Caco-2 (cell line): Measurements from ENCODE around the gene TPCN1. TPM values are rescaled to one million over a fixed set of nuclear protein-coding genes. Genes with fewer than 3 reads are reported as not detected.

ENCODE experiments used
- BruUV-seq: library from RNA; stranded (reverse); fragments of 400-500 nt; replicated peaks from 2 replicates; lab custom pipeline; 2021; lab: Mats Ljungman, UMichigan
- CTCF ChIA-PET: fragments of 300-600 bp; sonication (Branson Sonifier 250); formaldehyde crosslinking; loops from one replicate; lab custom pipeline; 2022; ENCODE audit warnings: antibody characterized with exemption; lab: Charles Lee
- POLR2A ChIA-PET: fragments of 300-600 bp; sonication (Branson Sonifier 250); formaldehyde crosslinking; loops from one replicate; lab custom pipeline; 2022; ENCODE audit warnings: antibody characterized with exemption; lab: Charles Lee
- DNase-seq, 2 experiments: peaks; one replicate each; pipeline versions ENCODE4 v3.0.0 to v3.0.0-alpha.2; 2020 to 2022
- H3K27me3 ChIP-seq: replicated peaks from 2 replicates; pipeline ENCODE4 v1.6.0; 2011; ENCODE audit warnings: low read length; ENCODE audit not compliant: control insufficient read depth, insufficient read depth
- H3K36me3 ChIP-seq: 2 replicates; pipeline ENCODE4 v1.5.1; 2011; ENCODE audit warnings: low read length; ENCODE audit not compliant: control insufficient read depth, insufficient read depth
- H3K4me1 ChIP-seq: fragments of 250-450 bp; sonication (Bioruptor Pico); 2 replicates; pipeline ENCODE4 v1.5.1; 2020; ENCODE audit warnings: mild to moderate bottlenecking
- H3K4me3 ChIP-seq: 2 replicates; pipeline ENCODE4 v1.5.1; 2011; ENCODE audit warnings: low read depth, mild to moderate bottlenecking, control low read depth, low read length
- H3K9me3 ChIP-seq: fragments of 250-450 bp; sonication (Bioruptor Pico); 2 replicates; pipeline ENCODE4 v1.5.1; 2020; ENCODE audit warnings: mild to moderate bottlenecking, moderate library complexity
- H3K27ac Mint-ChIP-seq: one replicate; pipeline ENCODE4 v1.8.0; 2022; ENCODE audit warnings: mixed read lengths; ENCODE audit not compliant: unreplicated experiment
- H3K27me3 Mint-ChIP-seq: one replicate; pipeline ENCODE4 v1.8.0; 2022; ENCODE audit warnings: mixed read lengths; ENCODE audit not compliant: insufficient read depth, unreplicated experiment
- H3K36me3 Mint-ChIP-seq: one replicate; pipeline ENCODE4 v1.8.0; 2022; ENCODE audit warnings: mild to moderate bottlenecking, mixed read lengths; ENCODE audit not compliant: insufficient read depth, unreplicated experiment
- H3K4me1 Mint-ChIP-seq: one replicate; pipeline ENCODE4 v1.8.0; 2022; ENCODE audit warnings: low read depth, mixed read lengths; ENCODE audit not compliant: unreplicated experiment
- H3K4me3 Mint-ChIP-seq: one replicate; pipeline ENCODE4 v1.8.0; 2022; ENCODE audit warnings: mild to moderate bottlenecking, moderate library complexity, mixed read lengths; ENCODE audit not compliant: unreplicated experiment
- H3K9me3 Mint-ChIP-seq: one replicate; pipeline ENCODE4 v1.8.0; 2022; ENCODE audit warnings: mixed read lengths; ENCODE audit not compliant: unreplicated experiment
- CTCF ChIP-seq, 2 experiments: fragments of 200-600 bp in 1 of 2; IDR thresholded peaks; 1 replicate in 1 of 2; 2 replicates in 1 of 2; pipeline versions ENCODE4 v1.5.1 to v1.8.0; 2011 to 2022; ENCODE audit warnings: antibody characterized with exemption in 1 of 2, control low read depth in 1 of 2, inconsistent platforms in 1 of 2, low read depth in 1 of 2, low read length in 1 of 2, mild to moderate bottlenecking in 1 of 2, moderate library complexity in 1 of 2; ENCODE audit not compliant: insufficient read depth in 1 of 2, severe bottlenecking in 1 of 2, unreplicated experiment in 1 of 2
- intact Hi-C: fragments of 100-400 bp; cut with micrococcal nuclease; formaldehyde crosslinking; loops from one replicate; pipeline ENCODE4 v1.10.0; 2022; ENCODE audit not compliant: unreplicated experiment
- total RNA-seq: library from RNA; stranded (reverse); gene quantifications from 2 replicates; pipeline ENCODE4 v1.2.3, GENCODE V29; 2022

Gene TPCN1
- total RNA-seq, 1 experiment from 2014 or later, result 54.4 TPM

- H3K27me3 Mint-ChIP-seq, result no peaks in the 10 kb centered on the region
- POLR2A ChIA-PET, result no interaction called here
- no TSS peak for BruUV-seq
- CTCF ChIA-PET, result no interaction called here
- TF ChIP-seq CTCF (IDR thresholded peaks at IDR 0.05; ENCODE audit: insufficient read depth in 1 of 2, low read depth in 1 of 2, low read length in 1 of 2, severe bottlenecking in 1 of 2, unreplicated experiment in 1 of 2), result no peak
- no peak overlapping the region for H3K27ac Mint-ChIP-seq
- no peak for DNase-seq
- H3K9me3 Mint-ChIP-seq, result no peaks in the 10 kb centered on the region
- no peaks in the 10 kb centered on the region for H3K9me3 ChIP-seq
- H3K36me3 Mint-ChIP-seq, result peaks cover 69% of the 10 kb centered on the region
- peaks cover 3% of the 10 kb centered on the region for H3K36me3 ChIP-seq
- H3K4me1 ChIP-seq, result no peaks in the 10 kb centered on the region
- H3K4me3 ChIP-seq, result no peak overlapping the region
- no peaks in the 10 kb centered on the region for H3K4me1 Mint-ChIP-seq
- intact Hi-C loops, result no loop called here
- H3K27me3 ChIP-seq, result no peaks in the 10 kb centered on the region
- H3K4me3 Mint-ChIP-seq, result no peak overlapping the region
These were observed 40.9 kb upstream of the TPCN1 start for GRCh38 chr12:113180333-113180732.

- CTCF ChIA-PET, result interaction anchor here (0.7 kb wide), 1 partner anchor 33 kb away, joined by 4 read pairs; the partner anchor contains the start of gene CFAP73
These were observed 39.3 kb upstream of the TPCN1 start for GRCh38 chr12:113181975-113182374.

GRCh38 chr12:113183030-113183589 is 38.2 kb upstream of the TPCN1 start:
- intact Hi-C loops, result no loop called here
- Histone ChIP-seq H3K27me3 (no peaks in the 10 kb centered on the region), H3K36me3 (peaks cover 5% of the 10 kb centered on the region), H3K4me3 (no peak overlapping the region), H3K4me1 (no peaks in the 10 kb centered on the region), H3K9me3 (no peaks in the 10 kb centered on the region)
- CTCF ChIA-PET, result interaction anchor here (0.6 kb wide), 1 partner anchor 22 kb away, joined by 4 read pairs; no protein-coding TSS in a partner anchor
- no peak for DNase-seq
- Mint-ChIP-seq H3K4me1 (peaks cover 10% of the 10 kb centered on the region), H3K27me3 (no peaks in the 10 kb centered on the region), H3K27ac (no peak overlapping the region), H3K9me3 (no peaks in the 10 kb centered on the region), H3K36me3 (peaks cover 79% of the 10 kb centered on the region), H3K4me3 (no peak overlapping the region)
- BruUV-seq, result TSS peak; percentile 51
- POLR2A ChIA-PET, result no interaction called here
- no peak for TF ChIP-seq CTCF (IDR thresholded peaks at IDR 0.05; ENCODE audit: insufficient read depth in 1 of 2, low read depth in 1 of 2, low read length in 1 of 2, severe bottlenecking in 1 of 2, unreplicated experiment in 1 of 2)

More at GRCh38 chr12:113181975-113182374, 39.3 kb upstream of the TPCN1 start:
- H3K4me3 ChIP-seq, result no peak overlapping the region
- intact Hi-C loops, result no loop called here
- no peaks in the 10 kb centered on the region for H3K9me3 ChIP-seq
- Mint-ChIP-seq H3K27me3 (no peaks in the 10 kb centered on the region), H3K4me3 (no peak overlapping the region), H3K27ac (no peak overlapping the region), H3K9me3 (no peaks in the 10 kb centered on the region), H3K36me3 (peaks cover 84% of the 10 kb centered on the region), H3K4me1 (peaks cover 10% of the 10 kb centered on the region)
- POLR2A ChIA-PET, result no interaction called here
- no peak for DNase-seq
- TF ChIP-seq CTCF (IDR thresholded peaks at IDR 0.05; ENCODE audit: insufficient read depth in 1 of 2, low read depth in 1 of 2, low read length in 1 of 2, severe bottlenecking in 1 of 2, unreplicated experiment in 1 of 2), result no peak
- H3K36me3 ChIP-seq, result peaks cover 5% of the 10 kb centered on the region
- no TSS peak for BruUV-seq
- H3K4me1 ChIP-seq, result no peaks in the 10 kb centered on the region
- no peaks in the 10 kb centered on the region for H3K27me3 ChIP-seq
